HepG2 (cell line): ENCODE results near the gene CACNA2D3. TPM values are rescaled to one million over a fixed set of nuclear protein-coding genes. Genes with fewer than 3 reads are reported as not detected.

Experiments used
- ATAC-seq: fragments of 200-7000 bp; cut with Tn5 transposase; 3 replicates; pipeline ENCODE4 v1.9.1; 2020; ENCODE audit warnings: mild to moderate bottlenecking, moderate library complexity
- BruUV-seq: library from RNA; stranded (reverse); fragments of 400-500 nt; replicated peaks from 2 replicates; lab custom pipeline; 2021; lab: Mats Ljungman, UMichigan
- CTCF ChIA-PET: fragments of 300-600 bp; formaldehyde crosslinking; extraction: SDS; loops from one replicate; lab custom pipeline; 2021; ENCODE audit warnings: low total read pairs, inconsistent platforms, low intra/inter-chr PET ratio; lab: Yijun Ruan, JAX
- POLR2A ChIA-PET: fragments of 350-600 bp; sonication (Branson Sonifier 250); formaldehyde crosslinking; loops from one replicate; lab custom pipeline; 2020; ENCODE audit warnings: antibody characterized with exemption, inconsistent platforms; lab: Yijun Ruan, JAX
- DNase-seq: peaks from one replicate; pipeline ENCODE4 v3.0.0-alpha.2; 2015; ENCODE audit warnings: low spot score
- FAIRE-seq: peaks from 3 replicates; lab custom pipeline; 2011; peaks lifted over from hg19 to GRCh38; lab: Jason Lieb, UNC
- H2AFZ ChIP-seq: one replicate; pipeline ENCODE4 v1.6.1; 2011; ENCODE audit warnings: low read length, inconsistent platforms
- H3K27ac ChIP-seq: fragments of 300-600 bp; 3 replicates; pipeline ENCODE4 v1.8.0; 2011; ENCODE audit warnings: mixed run types, mild to moderate bottlenecking, mixed read lengths, low read length, inconsistent platforms; ENCODE audit not compliant: insufficient read depth; ENCODE audit errors: extremely low read length
- H3K27me3 ChIP-seq, 2 experiments: fragments of 200-600 bp in 1 of 2; 2 replicates in 1 of 2; 3 replicates in 1 of 2; pipeline versions ENCODE4 v1.6.0 to v1.8.0; 2011; ENCODE audit warnings: low read length in 2 of 2, mild to moderate bottlenecking in 2 of 2, moderate library complexity in 2 of 2, inconsistent platforms in 1 of 2; ENCODE audit not compliant: insufficient read depth in 2 of 2, control insufficient read depth in 1 of 2
- H3K36me3 ChIP-seq, 2 experiments: fragments of 200-600 bp in 1 of 2; replicated peaks in 1 of 2; 2 replicates in 1 of 2; 3 replicates in 1 of 2; pipeline versions ENCODE4 v1.5.1 to v1.8.0; 2011; ENCODE audit warnings: low read length in 2 of 2, inconsistent platforms in 1 of 2; ENCODE audit not compliant: insufficient read depth in 2 of 2, control insufficient read depth in 1 of 2
- H3K4me1 ChIP-seq: 2 replicates; pipeline ENCODE4 v1.5.1; 2012; ENCODE audit warnings: low read length, inconsistent platforms; ENCODE audit not compliant: insufficient read depth
- H3K4me2 ChIP-seq: 2 replicates; pipeline ENCODE4 v1.6.0; 2011; ENCODE audit warnings: low read depth, low read length, inconsistent platforms
- H3K4me3 ChIP-seq, 3 experiments: fragments of 200-600 bp in 1 of 3; sonication (generic), shearing (Covaris generic) in 1 of 3; replicated peaks in 1 of 3; 2 replicates each; pipeline ENCODE4 v1.5.1; 2011 to 2016; ENCODE audit warnings: low read length in 3 of 3, inconsistent platforms in 2 of 3, low read depth in 2 of 3, mild to moderate bottlenecking in 2 of 3, control low read depth in 1 of 3, mixed read lengths in 1 of 3; ENCODE audit not compliant: insufficient read depth in 1 of 3
- H3K79me2 ChIP-seq: one replicate; pipeline ENCODE4 v1.6.1; 2011; ENCODE audit warnings: low read length, inconsistent platforms; ENCODE audit not compliant: insufficient read depth
- H3K9ac ChIP-seq: 2 replicates; pipeline ENCODE4 v1.6.0; 2011; ENCODE audit warnings: mild to moderate bottlenecking, low read depth, low read length, inconsistent platforms; ENCODE audit not compliant: insufficient read depth
- H3K9me3 ChIP-seq: 2 replicates; pipeline ENCODE4 v1.5.1; 2012; ENCODE audit warnings: mild to moderate bottlenecking, low read length
- H4K20me1 ChIP-seq: 2 replicates; pipeline ENCODE4 v1.6.0; 2011; ENCODE audit warnings: inconsistent platforms, mild to moderate bottlenecking, low read length, moderate library complexity; ENCODE audit not compliant: insufficient read depth
- AFF4 ChIP-seq: sonication (generic); formaldehyde crosslinking; IDR thresholded peaks from 2 replicates; pipeline ENCODE4 v1.4.0; 2020; ENCODE audit warnings: missing genetic modification reagents
- BRCA1 ChIP-seq: sonication (generic); formaldehyde crosslinking; IDR thresholded peaks from 2 replicates; pipeline ENCODE4 v1.4.0; 2020; ENCODE audit warnings: missing genetic modification reagents
- EP300 ChIP-seq, 3 experiments: sonication (generic) in 1 of 3; formaldehyde crosslinking in 1 of 3; IDR thresholded peaks; 2 replicates each; pipeline versions ENCODE4 v1.5.1 to v1.6.1; 2011 to 2020; ENCODE audit warnings: low read depth in 2 of 3, low read length in 2 of 3, borderline replicate concordance in 1 of 3, improper control_type of control experiment in 1 of 3, mild to moderate bottlenecking in 1 of 3, missing genetic modification reagents in 1 of 3, moderate library complexity in 1 of 3
- ESRRA ChIP-seq: sonication (generic); formaldehyde crosslinking; IDR thresholded peaks from 2 replicates; pipeline ENCODE4 v1.5.1; 2020; ENCODE audit warnings: mild to moderate bottlenecking, low read depth, missing genetic modification reagents
- FOSL2 ChIP-seq: sonication (generic); formaldehyde crosslinking; IDR thresholded peaks from 2 replicates; pipeline ENCODE4 v1.4.0; 2020; ENCODE audit warnings: missing genetic modification reagents
- PBX2 ChIP-seq: IDR thresholded peaks from 2 replicates; pipeline ENCODE4 v1.6.1; 2016; ENCODE audit warnings: control low read depth
- PHF21A ChIP-seq: sonication (generic); formaldehyde crosslinking; IDR thresholded peaks from 2 replicates; pipeline ENCODE4 v1.5.0; 2020; ENCODE audit warnings: mild to moderate bottlenecking, missing genetic modification reagents
- RARG ChIP-seq: sonication (generic); formaldehyde crosslinking; IDR thresholded peaks from 2 replicates; pipeline ENCODE4 v1.4.0; 2020; ENCODE audit warnings: low read depth, mild to moderate bottlenecking, missing genetic modification reagents
- RBFOX2 ChIP-seq: fragments of 200-400 bp; formaldehyde crosslinking; IDR thresholded peaks from 2 replicates; pipeline ENCODE4 v1.6.1; 2017; ENCODE audit warnings: low read depth, mild to moderate bottlenecking, low read length
- TSC22D2 ChIP-seq: sonication (generic); formaldehyde crosslinking; IDR thresholded peaks from 2 replicates; pipeline ENCODE4 v1.5.1; 2020; ENCODE audit warnings: missing genetic modification reagents, mild to moderate bottlenecking, borderline replicate concordance
- XRCC5 ChIP-seq: fragments of 200-400 bp; formaldehyde crosslinking; optimal IDR thresholded peaks from 2 replicates; pipeline ENCODE3; 2017; ENCODE audit warnings: mild to moderate bottlenecking, low read length
- ZNF143 ChIP-seq: sonication (generic); formaldehyde crosslinking; IDR thresholded peaks from 2 replicates; pipeline ENCODE4 v1.4.0; 2020; ENCODE audit warnings: missing genetic modification reagents
- ZNF274 ChIP-seq: sonication (generic); formaldehyde crosslinking; IDR thresholded peaks from 2 replicates; pipeline ENCODE4 v1.5.1; 2020; ENCODE audit warnings: mild to moderate bottlenecking, missing genetic modification reagents
- ZNF530 ChIP-seq: sonication (generic); formaldehyde crosslinking; IDR thresholded peaks from 2 replicates; pipeline ENCODE4 v1.5.0; 2020; ENCODE audit warnings: low read depth, mild to moderate bottlenecking, missing genetic modification reagents
- ZNF556 ChIP-seq: sonication (generic); formaldehyde crosslinking; IDR thresholded peaks from 2 replicates; pipeline ENCODE4 v1.4.0; 2020; ENCODE audit warnings: mild to moderate bottlenecking, missing genetic modification reagents, borderline replicate concordance
- ZNF562 ChIP-seq: sonication (generic); formaldehyde crosslinking; IDR thresholded peaks from 2 replicates; pipeline ENCODE4 v1.8.0; 2022; ENCODE audit warnings: missing genetic modification reagents, borderline replicate concordance
- ZNF773 ChIP-seq: sonication (generic); formaldehyde crosslinking; IDR thresholded peaks from 2 replicates; pipeline ENCODE4 v1.4.0; 2020; ENCODE audit warnings: missing genetic modification reagents, borderline replicate concordance
- ZSCAN12 ChIP-seq: sonication (generic); formaldehyde crosslinking; IDR thresholded peaks from 2 replicates; pipeline ENCODE4 v1.9.0; 2021; ENCODE audit warnings: mild to moderate bottlenecking, missing genetic modification reagents
- WGBS: methylation state at CpG from one replicate; pipeline ENCODE4 v1.1.6; 2017; ENCODE audit warnings: low lambda C conversion rate; 5-methylcytosine and 5-hydroxymethylcytosine counted together
- in situ Hi-C: cut with HindIII; loops from 2 replicates; pipeline ENCODE4 v1.10.0; 2017; ENCODE audit warnings: low pct_unique_long_range_greater_than_20kb; ENCODE audit not compliant: extremely low pct_ligation_motif_present
- intact Hi-C: fragments of 100-400 bp; cut with micrococcal nuclease; formaldehyde crosslinking; loops from one replicate; pipeline ENCODE4 v1.10.0; 2022; ENCODE audit not compliant: unreplicated experiment
- polyA plus RNA-seq, 8 experiments: library from polyadenylated mRNA; depleted of rRNA in 3 of 8; stranded (reverse) in 7 of 8; unstranded in 1 of 8; fragments of >200 nt; fragmentation: Illumina TruSeq in 4 of 8; extraction: Trizol in 4 of 8; gene quantifications; 2 replicates each; pipeline versions ENCODE4 v1.2.1 to v1.2.3, GENCODE V29; 2011 to 2016; ENCODE audit warnings: low read depth in 4 of 8, missing spikeins in 1 of 8, mixed read lengths in 1 of 8; ENCODE audit not compliant: insufficient read depth in 1 of 8
- total RNA-seq, 5 experiments: library from RNA; depleted of rRNA; stranded (reverse); fragments of >200 nt; fragmentation: Illumina TruSeq; extraction: Trizol; gene quantifications; 2 replicates each; pipeline ENCODE4 v1.2.3, GENCODE V29; 2016; ENCODE audit warnings: low read depth in 1 of 5

Gene CACNA2D3
- total and polyA plus RNA-seq, 2 of the 13 experiments (the other 11 are each of a cell fraction or from before 2014, with no cell fraction given) = not detected

GRCh38 chr3:54270816-54271526 lies 148.6 kb downstream of the CACNA2D3 start (continued):
- TF ChIP-seq BRCA1 (CRISPR knock-in tag) (no peak), TSC22D2 (no peak), ZSCAN12 (no peak), PHF21A (CRISPR knock-in tag) (no peak), PBX2 (CRISPR knock-in tag) (no peak), RARG (no peak), FOSL2 (CRISPR knock-in tag) (no peak), ZNF530 (CRISPR knock-in tag) (no peak)

- Histone ChIP-seq H3K9ac (no peak overlapping the region), H3K4me1 (no peaks in the 10 kb centered on the region), H3K4me2 (no peak overlapping the region), H3K9me3 (no peaks in the 10 kb centered on the region), H3K79me2 (no peaks in the 10 kb centered on the region), H3K36me3 (no peaks in the 10 kb centered on the region), H3K27ac (no peak overlapping the region), H3K27me3 (peaks cover 0 to 5% of the 10 kb centered on the region in 2 experiments; a peak in 2 of 5 replicates), H3K4me3 (no peak overlapping the region), H2AFZ (no peak overlapping the region), H4K20me1 (no peaks in the 10 kb centered on the region)
- in situ Hi-C loops (no loop called here), intact Hi-C loops (no loop called here)
- ChIA-PET CTCF (no interaction called here), POLR2A (no interaction called here)
- ATAC-seq = no peak
- DNase-seq = no peak
- FAIRE-seq = no peak
- WGBS = 8% methylated on average over 1 of the region's 1 CpG
- BruUV-seq = no TSS peak
- TF ChIP-seq EP300 (IDR thresholded peaks at IDR 0.05; ENCODE audit: low read depth in 2 of 2, low read length in 2 of 2) (no peak), EP300 (CRISPR knock-in tag; IDR thresholded peaks at IDR 0.05; ENCODE audit: borderline replicate concordance) (no peak), AFF4 (no peak), ZNF773 (no peak), ZNF274 (CRISPR knock-in tag) (no peak), XRCC5 (no peak), ZNF143 (no peak), ZNF556 (CRISPR knock-in tag) (no peak), RBFOX2 (no peak), ESRRA (CRISPR knock-in tag) (no peak), ZNF562 (CRISPR knock-in tag) (no peak)
Measured at GRCh38 chr3:54273791-54274190, 151.4 kb downstream of the CACNA2D3 start.
